Panc1 (cell line): ENCODE measurements around the gene IFI27L2. TPM values are rescaled to one million over a fixed set of nuclear protein-coding genes. Genes with fewer than 3 reads are reported as not detected.

Experiments used
- ATAC-seq: fragments of 200-7000 bp; cut with Tn5 transposase; 2 replicates; pipeline ENCODE4 v1.9.1; 2020; ENCODE audit warnings: mild to moderate bottlenecking, moderate library complexity
- BruUV-seq: library from RNA; stranded (reverse); fragments of 400-500 nt; replicated peaks from 2 replicates; lab custom pipeline; 2021; lab: Mats Ljungman, UMichigan
- CTCF ChIA-PET: fragments of 300-600 bp; sonication (Branson Sonifier 250); formaldehyde crosslinking; loops from one replicate; lab custom pipeline; 2022; ENCODE audit warnings: antibody characterized with exemption; lab: Charles Lee
- POLR2A ChIA-PET: fragments of 300-600 bp; sonication (Branson Sonifier 250); formaldehyde crosslinking; loops from one replicate; lab custom pipeline; 2022; ENCODE audit warnings: antibody characterized with exemption; lab: Charles Lee
- DNase-seq: peaks from one replicate; pipeline ENCODE4 v3.0.0-alpha.2; 2010; ENCODE audit warnings: low read depth, low spot score
- H3K27ac ChIP-seq: 2 replicates; pipeline ENCODE4 v1.5.1; 2011; ENCODE audit warnings: mild to moderate bottlenecking, low read length, inconsistent platforms
- H3K27me3 ChIP-seq: fragments of 200-500 bp; sonication (Bioruptor generic); 2 replicates; pipeline ENCODE4 v1.6.0; 2014; ENCODE audit warnings: low read length, inconsistent platforms; ENCODE audit not compliant: control insufficient read depth, insufficient read depth
- H3K36me3 ChIP-seq: fragments of 200-500 bp; sonication (Bioruptor generic); 2 replicates; pipeline ENCODE4 v1.5.1; 2014; ENCODE audit warnings: inconsistent platforms, mild to moderate bottlenecking, low read length, moderate library complexity; ENCODE audit not compliant: control insufficient read depth, insufficient read depth
- H3K4me1 ChIP-seq: 2 replicates; pipeline ENCODE4 v1.5.1; 2011; ENCODE audit warnings: inconsistent platforms, mild to moderate bottlenecking, low read length, moderate library complexity; ENCODE audit not compliant: control insufficient read depth, insufficient read depth
- H3K4me3 ChIP-seq, 2 experiments: 2 replicates each; pipeline ENCODE4 v1.5.1; 2011 to 2012; ENCODE audit warnings: low read depth in 2 of 2, low read length in 2 of 2, mild to moderate bottlenecking in 2 of 2, inconsistent platforms in 1 of 2, moderate library complexity in 1 of 2
- H3K9me3 ChIP-seq: fragments of 200-500 bp; sonication (Bioruptor generic); 2 replicates; pipeline ENCODE4 v1.5.1; 2014; ENCODE audit warnings: low read depth, mild to moderate bottlenecking, inconsistent platforms, low read length, moderate library complexity; ENCODE audit not compliant: control insufficient read depth, insufficient read depth
- CTCF ChIP-seq: fragments of 450-650 bp; IDR thresholded peaks from 2 replicates; pipeline ENCODE4 v1.5.1; 2017; ENCODE audit warnings: mild to moderate bottlenecking
- POLR2AphosphoS5 ChIP-seq: IDR thresholded peaks from 2 replicates; pipeline ENCODE4 v1.6.1; 2012; ENCODE audit warnings: mild to moderate bottlenecking, low read depth, low read length, moderate library complexity
- SIN3A ChIP-seq: IDR thresholded peaks from 2 replicates; pipeline ENCODE4 v1.6.1; 2012; ENCODE audit warnings: low read depth, mild to moderate bottlenecking, low read length, moderate library complexity, borderline replicate concordance; ENCODE audit not compliant: insufficient read depth
- TCF7L2 ChIP-seq: IDR thresholded peaks from 2 replicates; pipeline ENCODE4 v1.6.1; 2011; ENCODE audit warnings: mild to moderate bottlenecking, low read depth, low read length, inconsistent platforms
- in situ Hi-C: cut with HindIII; loops from 2 replicates; pipeline ENCODE4 v1.10.0; 2016; ENCODE audit warnings: low sequenced_read_pairs, low pct_unique_long_range_greater_than_20kb
- intact Hi-C: fragments of 100-400 bp; cut with micrococcal nuclease; formaldehyde crosslinking; loops from one replicate; pipeline ENCODE4 v1.10.0; 2022; ENCODE audit not compliant: unreplicated experiment
- total RNA-seq: library from RNA; stranded (reverse); gene quantifications from one replicate; pipeline ENCODE4 v1.2.1, GENCODE V29; 2021; ENCODE audit not compliant: unreplicated experiment
- TF ChIP-seq, protein P1 (sequence below), 2 experiments: IDR thresholded peaks; 2 replicates each; pipeline ENCODE4 v1.6.1; 2011 to 2012; ENCODE audit warnings: low read depth in 2 of 2, control low read depth in 1 of 2, low read length in 1 of 2, mild to moderate bottlenecking in 1 of 2, moderate library complexity in 1 of 2; ENCODE audit not compliant: insufficient read depth in 1 of 2

IFI27L2 gene
- total RNA-seq, 1 experiment from 2014 or later: 13.2 TPM

GRCh38 chr14:94115631-94116030 is 13.8 kb downstream of the IFI27L2 start:
- no TSS peak for BruUV-seq
- no peaks in the 10 kb centered on the region for H3K27me3 ChIP-seq
- no peak overlapping the region for H3K27ac ChIP-seq
- CTCF ChIA-PET: no interaction called here
- in situ Hi-C loops: no loop called here
- no peak overlapping the region for H3K4me3 ChIP-seq
- no peaks in the 10 kb centered on the region; the same call in 1 of the 2 replicates for H3K36me3 ChIP-seq
- no peak for ATAC-seq
- DNase-seq: no peak
- TF ChIP-seq CTCF (no peak), SIN3A (no peak), TCF7L2 (no peak), POLR2AphosphoS5 (no peak)
- TF ChIP-seq, protein P1, sequence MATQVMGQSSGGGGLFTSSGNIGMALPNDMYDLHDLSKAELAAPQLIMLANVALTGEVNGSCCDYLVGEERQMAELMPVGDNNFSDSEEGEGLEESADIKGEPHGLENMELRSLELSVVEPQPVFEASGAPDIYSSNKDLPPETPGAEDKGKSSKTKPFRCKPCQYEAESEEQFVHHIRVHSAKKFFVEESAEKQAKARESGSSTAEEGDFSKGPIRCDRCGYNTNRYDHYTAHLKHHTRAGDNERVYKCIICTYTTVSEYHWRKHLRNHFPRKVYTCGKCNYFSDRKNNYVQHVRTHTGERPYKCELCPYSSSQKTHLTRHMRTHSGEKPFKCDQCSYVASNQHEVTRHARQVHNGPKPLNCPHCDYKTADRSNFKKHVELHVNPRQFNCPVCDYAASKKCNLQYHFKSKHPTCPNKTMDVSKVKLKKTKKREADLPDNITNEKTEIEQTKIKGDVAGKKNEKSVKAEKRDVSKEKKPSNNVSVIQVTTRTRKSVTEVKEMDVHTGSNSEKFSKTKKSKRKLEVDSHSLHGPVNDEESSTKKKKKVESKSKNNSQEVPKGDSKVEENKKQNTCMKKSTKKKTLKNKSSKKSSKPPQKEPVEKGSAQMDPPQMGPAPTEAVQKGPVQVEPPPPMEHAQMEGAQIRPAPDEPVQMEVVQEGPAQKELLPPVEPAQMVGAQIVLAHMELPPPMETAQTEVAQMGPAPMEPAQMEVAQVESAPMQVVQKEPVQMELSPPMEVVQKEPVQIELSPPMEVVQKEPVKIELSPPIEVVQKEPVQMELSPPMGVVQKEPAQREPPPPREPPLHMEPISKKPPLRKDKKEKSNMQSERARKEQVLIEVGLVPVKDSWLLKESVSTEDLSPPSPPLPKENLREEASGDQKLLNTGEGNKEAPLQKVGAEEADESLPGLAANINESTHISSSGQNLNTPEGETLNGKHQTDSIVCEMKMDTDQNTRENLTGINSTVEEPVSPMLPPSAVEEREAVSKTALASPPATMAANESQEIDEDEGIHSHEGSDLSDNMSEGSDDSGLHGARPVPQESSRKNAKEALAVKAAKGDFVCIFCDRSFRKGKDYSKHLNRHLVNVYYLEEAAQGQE (IDR thresholded peaks at IDR 0.05; ENCODE audit: insufficient read depth in 1 of 2, low read depth in 2 of 2, low read length in 1 of 2): no peak
- intact Hi-C loops: no loop called here
- POLR2A ChIA-PET: interaction anchor here (0.5 to 0.6 kb wide), 2 partner anchors 19 to 68 kb away, joined by 3 to 4 read pairs; no protein-coding TSS in a partner anchor
- H3K4me1 ChIP-seq: no peaks in the 10 kb centered on the region
- no peaks in the 10 kb centered on the region for H3K9me3 ChIP-seq

GRCh38 chr14:94115058-94115591 is 14.3 kb downstream of the IFI27L2 start:
- TF ChIP-seq TCF7L2 (no peak), SIN3A (no peak), CTCF (no peak), POLR2AphosphoS5 (no peak)
- TF ChIP-seq, protein P1 (IDR thresholded peaks at IDR 0.05; ENCODE audit: insufficient read depth in 1 of 2, low read depth in 2 of 2, low read length in 1 of 2): no peak
- no peaks in the 10 kb centered on the region for H3K9me3 ChIP-seq
- H3K4me1 ChIP-seq: no peaks in the 10 kb centered on the region
- H3K36me3 ChIP-seq: no peaks in the 10 kb centered on the region; the same call in 1 of the 2 replicates
- ChIA-PET CTCF (no interaction called here), POLR2A (interaction anchor here (0.5 to 0.6 kb wide), 2 partner anchors 18 to 68 kb away, joined by 3 to 4 read pairs; no protein-coding TSS in a partner anchor)
- no TSS peak for BruUV-seq
- in situ Hi-C loops (no loop called here), intact Hi-C loops (no loop called here)
- DNase-seq (no peak), ATAC-seq (no peak; the same call in 1 of the 2 replicates)
- no peak overlapping the region for H3K27ac ChIP-seq
- no peak overlapping the region for H3K4me3 ChIP-seq
- no peaks in the 10 kb centered on the region for H3K27me3 ChIP-seq
